HEK293T (cell line): ENCODE data around the gene MPND.

ENCODE experiments used
- CTCF ChIA-PET: fragments of 350-600 bp; formaldehyde crosslinking; extraction: SDS; loops from one replicate; lab custom pipeline; 2021; ENCODE audit warnings: antibody characterized with exemption, inconsistent platforms; lab: Yijun Ruan, JAX
- POLR2A ChIA-PET: fragments of 350-600 bp; formaldehyde crosslinking; extraction: SDS; loops from one replicate; lab custom pipeline; 2020; ENCODE audit warnings: antibody characterized with exemption, inconsistent platforms; lab: Yijun Ruan, JAX
- DNase-seq: peaks from one replicate; pipeline ENCODE4 v3.0.0; 2012; ENCODE audit warnings: mixed read lengths; ENCODE audit errors: extremely low spot score
- ARNT ChIP-seq: fragments of 450-650 bp; IDR thresholded peaks from 2 replicates; pipeline ENCODE4 v1.6.1; 2017; ENCODE audit warnings: mild to moderate bottlenecking
- BHLHE40 ChIP-seq: fragments of 450-650 bp; IDR thresholded peaks from 2 replicates; pipeline ENCODE4 v1.6.1; 2016; ENCODE audit warnings: mild to moderate bottlenecking, moderate library complexity, borderline replicate concordance
- CTBP1 ChIP-seq: fragments of 450-650 bp; IDR thresholded peaks from 2 replicates; pipeline ENCODE4 v1.6.1; 2016; ENCODE audit warnings: borderline replicate concordance
- ELF4 ChIP-seq: fragments of 450-650 bp; IDR thresholded peaks from 2 replicates; pipeline ENCODE4 v1.6.1; 2017; ENCODE audit warnings: antibody characterized with exemption
- FOXA1 ChIP-seq: fragments of 450-650 bp; IDR thresholded peaks from 2 replicates; pipeline ENCODE4 v1.6.1; 2016; ENCODE audit warnings: mild to moderate bottlenecking
- FOXK2 ChIP-seq: fragments of 450-650 bp; IDR thresholded peaks from 2 replicates; pipeline ENCODE4 v1.6.1; 2016; ENCODE audit warnings: mild to moderate bottlenecking
- FOXM1 ChIP-seq: fragments of 450-650 bp; IDR thresholded peaks from 2 replicates; pipeline ENCODE4 v1.6.1; 2017; ENCODE audit warnings: mild to moderate bottlenecking, borderline replicate concordance
- HDGF ChIP-seq: fragments of 450-650 bp; IDR thresholded peaks from 2 replicates; pipeline ENCODE4 v1.6.1; 2017; ENCODE audit warnings: antibody characterized with exemption, borderline replicate concordance
- L3MBTL2 ChIP-seq: fragments of 450-650 bp; conservative IDR thresholded peaks from 2 replicates; pipeline ENCODE4 v1.6.1; 2016; ENCODE audit warnings: mild to moderate bottlenecking
- LEF1 ChIP-seq: fragments of 450-650 bp; IDR thresholded peaks from 2 replicates; pipeline ENCODE4 v1.6.1; 2017; ENCODE audit warnings: mild to moderate bottlenecking, borderline replicate concordance
- NFRKB ChIP-seq: fragments of 450-650 bp; IDR thresholded peaks from 2 replicates; pipeline ENCODE4 v1.6.1; 2016; ENCODE audit warnings: mild to moderate bottlenecking, moderate library complexity
- SP1 ChIP-seq: fragments of 450-650 bp; IDR thresholded peaks from 2 replicates; pipeline ENCODE4 v1.6.1; 2017
- SUZ12 ChIP-seq: fragments of 450-650 bp; IDR thresholded peaks from 2 replicates; pipeline ENCODE4 v1.6.1; 2016; ENCODE audit warnings: mild to moderate bottlenecking
- TARDBP ChIP-seq: fragments of 450-650 bp; IDR thresholded peaks from 2 replicates; pipeline ENCODE4 v1.6.1; 2016
- ZNF384 ChIP-seq: fragments of 450-650 bp; IDR thresholded peaks from 2 replicates; pipeline ENCODE4 v1.6.1; 2016
- TF ChIP-seq, protein P1 (sequence below): fragments of 450-650 bp; IDR thresholded peaks from 2 replicates; pipeline ENCODE4 v1.6.1; 2016

MPND gene

GRCh38 chr19:4361152-4362046 lies 18.0 kb downstream of the MPND start:
- DNase-seq: no peak
- TF ChIP-seq FOXK2: no peak
- no peak for TF ChIP-seq BHLHE40
- no peak for TF ChIP-seq SP1
- TF ChIP-seq HDGF: no peak
- no peak for TF ChIP-seq SUZ12
- TF ChIP-seq L3MBTL2: no peak
- no peak for TF ChIP-seq ARNT
- no peak for TF ChIP-seq FOXM1
- TF ChIP-seq ELF4: no peak
- TF ChIP-seq FOXA1: no peak
- TF ChIP-seq TARDBP: no peak
- TF ChIP-seq, protein P1, sequence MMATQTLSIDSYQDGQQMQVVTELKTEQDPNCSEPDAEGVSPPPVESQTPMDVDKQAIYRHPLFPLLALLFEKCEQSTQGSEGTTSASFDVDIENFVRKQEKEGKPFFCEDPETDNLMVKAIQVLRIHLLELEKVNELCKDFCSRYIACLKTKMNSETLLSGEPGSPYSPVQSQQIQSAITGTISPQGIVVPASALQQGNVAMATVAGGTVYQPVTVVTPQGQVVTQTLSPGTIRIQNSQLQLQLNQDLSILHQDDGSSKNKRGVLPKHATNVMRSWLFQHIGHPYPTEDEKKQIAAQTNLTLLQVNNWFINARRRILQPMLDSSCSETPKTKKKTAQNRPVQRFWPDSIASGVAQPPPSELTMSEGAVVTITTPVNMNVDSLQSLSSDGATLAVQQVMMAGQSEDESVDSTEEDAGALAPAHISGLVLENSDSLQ: no peak
- no peak for TF ChIP-seq LEF1
- TF ChIP-seq ZNF384: no peak
- TF ChIP-seq NFRKB: no peak
- TF ChIP-seq CTBP1: no peak
- CTCF ChIA-PET: interaction anchor here (1.0 to 1.8 kb wide), 3 partner anchors 9 to 94 kb away, joined by 3 to 7 read pairs (median 5); partner anchors contain the start of gene SH3GL1
- POLR2A ChIA-PET: interaction anchor here (1.9 to 4.1 kb wide), 2 partner anchors 18 to 19 kb away, joined by 8 to 17 read pairs; partner anchors contain the start of gene MPND

DNA sequence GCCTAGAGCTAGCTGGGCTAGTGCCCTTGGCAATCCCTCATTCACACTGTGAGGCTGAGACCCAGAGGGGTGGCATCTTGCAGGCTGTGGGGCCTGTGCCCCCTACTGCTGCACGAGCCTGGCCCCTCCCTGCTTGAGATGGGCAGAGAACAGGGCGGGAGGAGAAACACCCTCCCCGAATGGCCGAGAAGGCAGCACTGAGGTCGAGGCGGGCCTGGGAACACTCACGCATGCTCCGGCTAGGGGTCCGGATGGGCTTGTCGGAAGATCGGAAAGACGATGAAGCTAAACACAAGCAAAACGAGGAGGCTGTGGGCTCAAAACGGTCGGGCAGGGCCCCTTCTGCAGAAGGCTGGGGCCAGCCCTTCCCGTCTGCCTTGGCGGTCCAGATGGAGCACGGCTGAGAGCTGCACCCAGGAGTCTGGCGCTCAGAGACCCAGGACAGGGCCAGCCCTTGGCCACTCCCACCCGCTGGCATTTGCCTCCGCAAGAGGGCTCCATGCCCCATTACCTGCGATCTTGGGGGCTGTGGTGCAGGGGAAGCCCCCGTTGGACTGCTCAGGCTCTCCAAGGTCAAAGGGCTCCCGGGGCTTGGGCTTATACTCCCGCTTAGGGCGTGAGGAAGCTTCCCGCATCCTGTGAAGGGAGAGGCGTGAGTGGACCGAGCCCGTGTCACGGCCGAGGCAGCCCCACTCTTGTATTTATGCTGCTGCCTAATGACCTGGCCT lies 18.9 kb downstream of the MPND start:
- CTCF ChIA-PET: interaction anchor here (0.6 to 1.8 kb wide), 4 partner anchors 9 to 197 kb away, joined by 3 to 7 read pairs (median 4); partner anchors contain the start of gene SH3GL1
- TF ChIP-seq ELF4 (no peak), CTBP1 (no peak), NFRKB (no peak), SUZ12 (no peak), HDGF (no peak), FOXA1 (no peak), L3MBTL2 (no peak), SP1 (no peak), LEF1 (no peak), TARDBP (no peak), FOXM1 (no peak), FOXK2 (no peak), ZNF384 (no peak), ARNT (no peak), BHLHE40 (no peak)
- TF ChIP-seq, protein P1: no peak
- no peak for DNase-seq
- POLR2A ChIA-PET: interaction anchor here (0.9 to 1.9 kb wide), 2 partner anchors 20 to 40 kb away, joined by 3 to 8 read pairs; partner anchors contain the start of gene CHAF1A

- CTCF ChIA-PET: interaction anchor here (0.6 to 1.8 kb wide), 4 partner anchors 10 to 196 kb away, joined by 3 to 7 read pairs (median 4); partner anchors contain the start of gene SH3GL1
- TF ChIP-seq FOXK2: no peak
- TF ChIP-seq ELF4: no peak
- no peak for TF ChIP-seq SUZ12
- TF ChIP-seq TARDBP: no peak
- TF ChIP-seq NFRKB: no peak
- TF ChIP-seq ZNF384: no peak
- TF ChIP-seq LEF1: no peak
- TF ChIP-seq BHLHE40: no peak
- DNase-seq: no peak
- POLR2A ChIA-PET: interaction anchor here (0.8 to 1.9 kb wide), 3 partner anchors 20 to 39 kb away, joined by 3 to 8 read pairs (median 4); partner anchors contain the start of gene CHAF1A
Measured at GRCh38 chr19:4362831-4363545, 19.6 kb downstream of the MPND start.

GRCh38 chr19:4363571-4364304 lies 20.4 kb downstream of the MPND start:
- ChIA-PET CTCF (interaction anchor here (0.7 to 1.5 kb wide), 2 partner anchors 37 to 110 kb away, joined by 3 to 5 read pairs; partner anchors contain the start of gene SH3GL1), POLR2A (interaction anchor here (0.8 to 1.9 kb wide), 2 partner anchors 21 to 27 kb away, joined by 4 to 8 read pairs; no protein-coding TSS in a partner anchor)
- TF ChIP-seq BHLHE40: no peak
- no peak for TF ChIP-seq FOXA1
- no peak for TF ChIP-seq HDGF
- TF ChIP-seq ELF4: no peak
- no peak for TF ChIP-seq TARDBP
- DNase-seq: no peak

GRCh38 chr19:4365341-4365740 lies 22.0 kb downstream of the MPND start:
- ChIA-PET POLR2A (interaction anchor here (0.7 kb wide), 1 partner anchor 8 kb away, joined by 3 read pairs; no protein-coding TSS in a partner anchor), CTCF (interaction anchor here (1.4 to 1.5 kb wide), 2 partner anchors 13 to 35 kb away, joined by 3 to 6 read pairs; partner anchors contain the start of gene SH3GL1)
- DNase-seq: no peak
- TF ChIP-seq L3MBTL2: no peak
- TF ChIP-seq LEF1: no peak
- TF ChIP-seq FOXA1: no peak
- no peak for TF ChIP-seq ELF4
- TF ChIP-seq SUZ12: no peak
- TF ChIP-seq FOXK2: no peak
- TF ChIP-seq NFRKB: no peak
- TF ChIP-seq HDGF: no peak
- TF ChIP-seq BHLHE40: no peak
- TF ChIP-seq, protein P1: no peak
- TF ChIP-seq CTBP1: no peak
- TF ChIP-seq FOXM1: no peak
- no peak for TF ChIP-seq TARDBP
- TF ChIP-seq ZNF384: no peak
- TF ChIP-seq ARNT: no peak
- TF ChIP-seq SP1: no peak
